HCT116 (cell line): ENCODE measurements around the gene DIDO1. TPM values are rescaled to one million over a fixed set of nuclear protein-coding genes. Genes with fewer than 3 reads are reported as not detected.

Experiments used
- ATAC-seq: fragments of 200-7000 bp; cut with Tn5 transposase; 2 replicates; pipeline ENCODE4 v1.9.1; 2020; ENCODE audit warnings: mild to moderate bottlenecking, moderate library complexity
- BruUV-seq: library from RNA; stranded (reverse); fragments of 400-500 nt; replicated peaks from 2 replicates; lab custom pipeline; 2021; lab: Mats Ljungman, UMichigan
- CTCF ChIA-PET: fragments of 300-600 bp; sonication (Branson Sonifier 250); formaldehyde crosslinking; loops from one replicate; lab custom pipeline; 2021; ENCODE audit warnings: antibody characterized with exemption; lab: Charles Lee
- POLR2A ChIA-PET: fragments of 300-600, 350-600 bp; sonication (Branson Sonifier 250); formaldehyde crosslinking; loops from one replicate; lab custom pipeline; 2021; ENCODE audit warnings: antibody characterized with exemption; lab: Charles Lee
- RAD21 ChIA-PET, 2 experiments: fragments of 300-600 bp; sonication (Branson Sonifier 250); formaldehyde crosslinking; loops; one replicate each; lab custom pipeline; 2023; ENCODE audit warnings: low total read pairs in 2 of 2; ENCODE audit not compliant: uncharacterized antibody in 2 of 2, unreplicated experiment in 2 of 2, low non-redundant PET in 1 of 2; lab: Charles Lee
- DNase-seq: peaks from one replicate; pipeline ENCODE4 v3.0.0-alpha.2; 2010; ENCODE audit warnings: low read depth, low spot score
- H2AFZ ChIP-seq: fragments of 200-600 bp; shearing (Covaris generic), sonication (generic); 2 replicates; pipeline ENCODE4 v1.6.1; 2017; ENCODE audit warnings: low read depth, mixed run types, mixed read lengths, antibody characterized with exemption, low read length; ENCODE audit not compliant: poor library complexity, severe bottlenecking
- H3K27ac ChIP-seq: 2 replicates; pipeline ENCODE4 v1.5.1; 2012; ENCODE audit warnings: low read depth, low read length
- H3K27me3 ChIP-seq: fragments of 200-600 bp; sonication (generic); 2 replicates; pipeline ENCODE4 v1.6.1; 2016; ENCODE audit warnings: mixed run types, low read length, mixed read lengths; ENCODE audit not compliant: insufficient read depth
- H3K36me3 ChIP-seq, 2 experiments: fragments of 200-500 bp in 1 of 2; fragments of 200-600 bp in 1 of 2; sonication (Bioruptor generic) in 1 of 2; sonication (generic) in 1 of 2; 2 replicates each; pipeline versions ENCODE4 v1.5.1 to v1.6.1; 2014 to 2016; ENCODE audit warnings: low read length in 2 of 2, inconsistent platforms in 1 of 2, mixed read lengths in 1 of 2, mixed run types in 1 of 2; ENCODE audit not compliant: insufficient read depth in 2 of 2, control insufficient read depth in 1 of 2
- H3K4me1 ChIP-seq, 2 experiments: fragments of 200-600 bp in 1 of 2; sonication (generic) in 1 of 2; 2 replicates each; pipeline versions ENCODE4 v1.5.1 to v1.6.1; 2012 to 2017; ENCODE audit warnings: low read length in 2 of 2, inconsistent platforms in 1 of 2, mild to moderate bottlenecking in 1 of 2, mixed read lengths in 1 of 2, mixed run types in 1 of 2, moderate library complexity in 1 of 2; ENCODE audit not compliant: insufficient read depth in 2 of 2, control insufficient read depth in 1 of 2
- H3K4me2 ChIP-seq: fragments of 200-600 bp; sonication (generic); 2 replicates; pipeline ENCODE4 v1.6.1; 2017; ENCODE audit warnings: mixed run types, low read length, mixed read lengths
- H3K4me3 ChIP-seq, 2 experiments: fragments of 200-600 bp in 1 of 2; sonication (generic) in 1 of 2; replicated peaks in 1 of 2; 2 replicates each; pipeline ENCODE4 v1.5.1; 2011 to 2016; ENCODE audit warnings: low read length in 2 of 2, control low read depth in 1 of 2, low read depth in 1 of 2, mild to moderate bottlenecking in 1 of 2, mixed read lengths in 1 of 2, mixed run types in 1 of 2
- H3K79me2 ChIP-seq: fragments of 200-600 bp; sonication (generic); 2 replicates; pipeline ENCODE4 v1.6.1; 2017; ENCODE audit warnings: mild to moderate bottlenecking, mixed run types, low read length, moderate library complexity, mixed read lengths; ENCODE audit not compliant: insufficient read depth
- H3K9ac ChIP-seq: fragments of 200-600 bp; sonication (generic); 2 replicates; pipeline ENCODE4 v1.6.1; 2016; ENCODE audit warnings: low read length, mixed read lengths
- H3K9me2 ChIP-seq: fragments of 200-600 bp; sonication (generic), shearing (Covaris generic); 2 replicates; pipeline ENCODE4 v1.6.1; 2017; ENCODE audit warnings: mixed run types, mild to moderate bottlenecking, moderate library complexity; ENCODE audit not compliant: insufficient read depth
- H3K9me3 ChIP-seq, 2 experiments: fragments of 200-500 bp in 1 of 2; fragments of 200-600 bp in 1 of 2; sonication (Bioruptor generic) in 1 of 2; sonication (generic) in 1 of 2; 2 replicates each; pipeline ENCODE4 v1.6.1; 2014 to 2017; ENCODE audit warnings: low read length in 2 of 2, mixed read lengths in 2 of 2, inconsistent platforms in 1 of 2, low read depth in 1 of 2, mild to moderate bottlenecking in 1 of 2, mixed run types in 1 of 2, moderate library complexity in 1 of 2; ENCODE audit not compliant: control insufficient read depth in 1 of 2, insufficient read depth in 1 of 2
- H4K20me1 ChIP-seq: fragments of 200-600 bp; sonication (generic), shearing (Covaris generic); 2 replicates; pipeline ENCODE4 v1.6.1; 2017; ENCODE audit warnings: mixed run types, mild to moderate bottlenecking, moderate library complexity; ENCODE audit not compliant: insufficient read depth
- CTCF ChIP-seq, 3 experiments: fragments of 200-600 bp in 1 of 3; sonication (generic) in 1 of 3; IDR thresholded peaks in 2 of 3; conservative IDR thresholded peaks in 1 of 3; 2 replicates each; pipeline ENCODE4 v1.5.1; 2012 to 2017; ENCODE audit warnings: low read depth in 2 of 3, low read length in 2 of 3, antibody characterized with exemption in 1 of 3, borderline replicate concordance in 1 of 3, control low read depth in 1 of 3, mild to moderate bottlenecking in 1 of 3, mixed read lengths in 1 of 3, mixed run types in 1 of 3, moderate library complexity in 1 of 3; ENCODE audit not compliant: insufficient read depth in 1 of 3
- FOSL1 ChIP-seq: IDR thresholded peaks from 2 replicates; pipeline ENCODE4 v1.6.1; 2012; ENCODE audit warnings: low read depth
- POLR2AphosphoS5 ChIP-seq: IDR thresholded peaks from 2 replicates; pipeline ENCODE4 v1.6.1; 2011; ENCODE audit warnings: mild to moderate bottlenecking, low read depth, low read length, moderate library complexity
- SIN3A ChIP-seq: IDR thresholded peaks from 2 replicates; pipeline ENCODE4 v1.6.1; 2012; ENCODE audit warnings: low read depth
- ZNF274 ChIP-seq: fragments of 200-500 bp; sonication (Bioruptor generic); IDR thresholded peaks from 2 replicates; pipeline ENCODE4 v1.6.1; 2014; ENCODE audit warnings: mild to moderate bottlenecking, low read depth, low read length, inconsistent platforms
- intact Hi-C: fragments of 100-400 bp; cut with micrococcal nuclease; formaldehyde crosslinking; loops from 2 replicates; pipeline ENCODE4 v1.10.0; 2022
- total RNA-seq: library from RNA; stranded (reverse); gene quantifications from one replicate; pipeline ENCODE4 v1.2.1, GENCODE V29; 2021; ENCODE audit not compliant: unreplicated experiment
- TF ChIP-seq, protein P1 (sequence below): IDR thresholded peaks from 2 replicates; pipeline ENCODE4 v1.6.1; 2012; ENCODE audit warnings: low read depth

The DIDO1 gene
- total RNA-seq, 1 experiment from 2014 or later = 41.4 TPM

DNA sequence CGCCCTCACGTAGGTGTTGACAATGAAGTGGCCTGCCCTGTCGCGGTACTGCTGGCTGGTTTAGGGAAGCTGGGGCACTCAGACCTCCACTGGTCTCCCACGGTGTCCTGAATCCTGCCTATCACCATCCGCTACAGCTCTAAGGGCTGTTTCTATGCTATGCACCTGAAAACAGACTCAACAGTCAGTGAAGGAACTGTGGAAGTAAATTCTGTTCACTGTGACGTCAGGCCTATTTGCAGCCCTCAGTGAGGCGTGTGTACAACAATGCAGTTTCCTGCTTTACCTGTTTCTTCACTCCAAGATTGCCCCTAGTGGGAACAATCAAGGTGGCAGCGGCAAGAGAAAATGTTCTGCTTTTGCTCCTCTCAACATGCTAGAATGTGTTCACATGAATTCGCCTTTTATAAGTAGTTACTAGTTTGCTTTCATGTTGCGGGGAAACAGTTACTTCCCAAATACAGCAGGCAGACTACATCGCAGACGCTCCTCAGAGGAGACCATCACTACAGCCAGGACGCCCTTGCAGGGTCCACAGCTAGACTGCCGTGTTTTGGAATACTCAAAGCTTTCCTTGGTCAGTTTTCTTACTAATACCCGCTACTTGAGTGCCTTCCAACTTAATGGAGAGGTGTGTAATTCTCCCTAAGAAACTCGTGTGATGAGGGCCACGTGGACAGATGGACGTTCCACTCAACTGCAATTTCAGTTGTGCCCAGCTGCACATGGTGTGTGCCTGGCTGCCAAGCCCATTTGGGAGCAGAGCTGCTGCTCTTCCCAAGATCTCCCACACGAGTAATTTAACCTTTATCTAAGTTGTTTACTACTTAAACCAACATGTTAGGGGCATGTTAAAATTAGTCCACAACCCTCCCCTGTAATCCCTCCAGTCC lies 25.4 kb downstream of the DIDO1 start:
- TF ChIP-seq ZNF274 (no peak), SIN3A (no peak), FOSL1 (no peak), POLR2AphosphoS5 (0 out of 2 replicates have a peak, but pooled peaks have one; percentile 5), CTCF (IDR thresholded peaks at IDR 0.05 in 2 of 3, conservative IDR thresholded peaks at IDR 0.05 in 1 of 3; ENCODE audit: borderline replicate concordance in 1 of 3, insufficient read depth in 1 of 3, low read depth in 2 of 3, low read length in 2 of 3) (peak in 1 of 3 experiments; percentile 32; a peak in 2 of 6 replicates)
- TF ChIP-seq, protein P1, sequence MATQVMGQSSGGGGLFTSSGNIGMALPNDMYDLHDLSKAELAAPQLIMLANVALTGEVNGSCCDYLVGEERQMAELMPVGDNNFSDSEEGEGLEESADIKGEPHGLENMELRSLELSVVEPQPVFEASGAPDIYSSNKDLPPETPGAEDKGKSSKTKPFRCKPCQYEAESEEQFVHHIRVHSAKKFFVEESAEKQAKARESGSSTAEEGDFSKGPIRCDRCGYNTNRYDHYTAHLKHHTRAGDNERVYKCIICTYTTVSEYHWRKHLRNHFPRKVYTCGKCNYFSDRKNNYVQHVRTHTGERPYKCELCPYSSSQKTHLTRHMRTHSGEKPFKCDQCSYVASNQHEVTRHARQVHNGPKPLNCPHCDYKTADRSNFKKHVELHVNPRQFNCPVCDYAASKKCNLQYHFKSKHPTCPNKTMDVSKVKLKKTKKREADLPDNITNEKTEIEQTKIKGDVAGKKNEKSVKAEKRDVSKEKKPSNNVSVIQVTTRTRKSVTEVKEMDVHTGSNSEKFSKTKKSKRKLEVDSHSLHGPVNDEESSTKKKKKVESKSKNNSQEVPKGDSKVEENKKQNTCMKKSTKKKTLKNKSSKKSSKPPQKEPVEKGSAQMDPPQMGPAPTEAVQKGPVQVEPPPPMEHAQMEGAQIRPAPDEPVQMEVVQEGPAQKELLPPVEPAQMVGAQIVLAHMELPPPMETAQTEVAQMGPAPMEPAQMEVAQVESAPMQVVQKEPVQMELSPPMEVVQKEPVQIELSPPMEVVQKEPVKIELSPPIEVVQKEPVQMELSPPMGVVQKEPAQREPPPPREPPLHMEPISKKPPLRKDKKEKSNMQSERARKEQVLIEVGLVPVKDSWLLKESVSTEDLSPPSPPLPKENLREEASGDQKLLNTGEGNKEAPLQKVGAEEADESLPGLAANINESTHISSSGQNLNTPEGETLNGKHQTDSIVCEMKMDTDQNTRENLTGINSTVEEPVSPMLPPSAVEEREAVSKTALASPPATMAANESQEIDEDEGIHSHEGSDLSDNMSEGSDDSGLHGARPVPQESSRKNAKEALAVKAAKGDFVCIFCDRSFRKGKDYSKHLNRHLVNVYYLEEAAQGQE = no peak
- Histone ChIP-seq H3K9me3 (no peaks in the 10 kb centered on the region), H3K4me1 (peaks cover 5 to 19% of the 10 kb centered on the region in 2 experiments; a peak in 3 of 4 replicates), H3K4me2 (peak overlapping the region; percentile 34; the same call in 1 of the 2 replicates), H3K36me3 (peaks cover 43 to 45% of the 10 kb centered on the region in 2 experiments), H3K4me3 (no peak overlapping the region), H4K20me1 (no peaks in the 10 kb centered on the region; the same call in 1 of the 2 replicates), H3K27me3 (no peaks in the 10 kb centered on the region), H3K9ac (no peak overlapping the region), H3K27ac (peak overlapping the region; percentile 44), H3K9me2 (no peaks in the 10 kb centered on the region), H2AFZ (no peak overlapping the region), H3K79me2 (peaks cover 10% of the 10 kb centered on the region; the same call in 1 of the 2 replicates)
- ChIA-PET POLR2A (no interaction called here), RAD21 (interaction anchor here in 1 of 2 experiments (0.6 kb wide), 1 partner anchor 78 kb away, joined by 4 read pairs; no protein-coding TSS in a partner anchor), CTCF (interaction anchor here (0.8 to 2.0 kb wide), 5 partner anchors 15 to 108 kb away, joined by 3 to 5 read pairs (median 4); no protein-coding TSS in a partner anchor)
- intact Hi-C loops = loop anchor here (1.0 kb wide), 1 partner anchor 108 kb away; no protein-coding TSS in a partner anchor
- peak; percentile 46 for ATAC-seq
- BruUV-seq = no TSS peak
- DNase-seq = no peak
